Head of caudate nucleus (tissue), 42 donors: ENCODE results near the gene HGFAC.

Source experiments
- DNase-seq, 42 donors: peaks; one replicate each; pipeline versions ENCODE4 v3.0.0 to v3.0.0-alpha.2; 2020 to 2021; ENCODE audit warnings: mixed read lengths in 7 of 42
- intact Hi-C: fragments of 100-400 bp; cut with DNase I; formaldehyde crosslinking; loops from one replicate; pipeline ENCODE4 v1.15.0; 2022

HGFAC gene

DNA sequence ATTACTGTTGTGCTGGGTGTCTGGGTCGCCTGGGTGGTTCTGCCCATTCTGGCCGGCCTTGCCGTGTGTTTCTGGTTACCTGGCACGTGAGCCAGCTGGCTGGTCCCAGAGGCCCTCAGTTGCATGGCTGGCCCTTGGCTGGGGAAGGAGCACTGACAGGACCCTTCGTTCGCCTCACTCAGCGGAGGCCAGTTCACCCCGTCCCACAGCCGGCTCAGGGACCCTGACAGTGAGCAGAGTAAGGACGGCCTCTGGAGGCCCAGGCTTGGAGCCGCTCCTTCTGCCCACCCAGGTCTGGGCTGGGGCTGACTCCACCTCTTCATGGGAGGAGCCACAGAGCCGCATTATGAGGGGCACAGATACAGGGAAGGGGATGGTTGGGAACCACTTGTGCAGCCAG is 20.3 kb upstream of the HGFAC start:
- intact Hi-C loops: no loop called here
- DNase-seq: peak in 1 of 42 donors; percentile 1

DNA sequence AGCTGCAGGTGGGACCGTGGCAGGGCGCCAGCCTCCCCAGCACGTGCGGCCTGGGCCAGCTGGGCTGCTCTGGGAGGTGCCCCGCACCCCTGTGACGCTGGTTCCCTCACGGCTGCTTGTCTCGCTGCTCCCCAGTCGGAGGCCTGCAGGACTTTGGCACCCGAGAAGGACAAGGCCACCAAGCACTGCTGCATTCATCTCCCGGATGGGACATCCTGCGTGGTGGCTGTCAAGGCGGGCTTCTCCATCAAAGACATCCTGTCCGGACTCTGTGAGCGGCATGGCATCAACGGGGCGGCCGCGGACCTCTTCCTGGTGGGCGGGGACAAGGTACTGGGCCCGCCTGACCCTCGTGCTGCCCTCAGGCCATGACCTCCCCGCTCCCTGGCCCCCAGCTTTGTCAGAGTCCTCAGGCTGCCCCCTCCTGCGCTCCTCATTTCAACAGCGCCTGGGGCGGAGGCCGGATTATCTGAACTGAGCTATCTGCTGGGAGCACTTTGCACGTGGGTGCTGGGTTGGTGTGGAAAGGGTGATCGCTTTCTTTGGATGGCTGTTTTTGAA is 19.4 kb upstream of the HGFAC start:
- intact Hi-C loops: no loop called here
- peak in 11 of 42 donors; percentile 30 to 76 (median 54) for DNase-seq

DNA sequence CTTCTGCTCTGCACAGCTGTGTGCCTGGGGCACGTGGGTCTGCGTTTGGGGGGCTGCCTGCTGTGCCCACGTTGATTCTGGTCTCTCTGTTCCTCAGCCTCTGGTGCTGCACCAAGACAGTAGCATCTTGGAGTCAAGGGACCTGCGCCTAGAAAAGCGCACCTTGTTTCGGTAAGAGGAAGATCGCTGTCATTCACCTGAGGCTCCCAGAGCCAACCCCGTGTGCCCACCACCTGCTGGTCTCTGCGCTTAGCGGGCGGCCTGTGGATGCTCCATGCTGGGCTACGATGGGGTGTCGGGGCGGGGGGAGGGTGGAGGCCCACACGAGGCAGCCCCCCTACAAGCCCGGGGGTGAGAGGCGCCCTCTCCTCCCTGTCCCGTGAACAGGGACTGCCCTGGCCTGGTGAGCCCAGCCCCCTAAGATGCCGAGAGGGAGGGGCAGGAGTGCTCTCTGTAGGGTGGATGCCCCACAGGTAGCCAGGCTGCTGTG is 18.9 kb upstream of the HGFAC start:
- DNase-seq: no peak
- intact Hi-C loops: no loop called here

DNA sequence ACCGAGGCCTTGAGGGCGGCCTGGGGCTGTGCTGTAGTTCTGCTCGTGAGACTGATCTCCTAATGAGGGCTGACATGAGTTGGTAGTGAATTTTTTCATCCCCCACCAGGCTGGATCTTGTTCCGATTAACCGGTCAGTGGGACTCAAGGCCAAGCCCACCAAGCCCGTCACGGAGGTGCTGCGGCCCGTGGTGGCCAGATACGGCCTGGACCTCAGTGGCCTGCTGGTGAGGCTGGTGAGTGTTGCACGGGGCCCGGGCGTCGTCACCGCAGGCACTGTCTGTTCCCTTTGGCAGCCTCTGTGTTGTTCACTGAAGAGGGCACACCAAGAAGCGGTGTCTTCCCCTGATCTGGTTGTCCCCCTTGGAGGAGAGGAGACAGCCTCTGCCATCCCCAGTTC is 18.4 kb upstream of the HGFAC start:
- intact Hi-C loops: no loop called here
- DNase-seq: no peak

DNA sequence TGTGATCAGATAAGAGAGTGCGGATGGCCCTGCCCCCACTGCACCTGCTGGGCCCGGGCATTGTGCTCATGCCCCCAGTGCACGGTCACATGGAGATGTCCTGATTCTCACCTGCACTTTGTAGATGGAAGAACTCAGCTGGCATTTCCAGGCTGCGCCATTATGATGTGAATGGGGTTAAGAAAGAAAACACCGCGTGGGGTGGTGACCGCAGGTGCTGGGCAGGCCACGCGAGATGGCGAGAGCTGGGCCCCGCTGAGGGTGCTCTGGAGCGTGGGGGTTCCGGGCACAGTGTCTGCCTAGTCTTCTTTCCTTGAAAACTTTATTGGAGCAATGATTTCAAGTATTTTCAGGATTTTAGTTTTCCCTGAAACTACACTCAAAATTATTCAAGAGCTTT is 17.8 kb upstream of the HGFAC start:
- intact Hi-C loops: no loop called here
- DNase-seq: no peak

DNA sequence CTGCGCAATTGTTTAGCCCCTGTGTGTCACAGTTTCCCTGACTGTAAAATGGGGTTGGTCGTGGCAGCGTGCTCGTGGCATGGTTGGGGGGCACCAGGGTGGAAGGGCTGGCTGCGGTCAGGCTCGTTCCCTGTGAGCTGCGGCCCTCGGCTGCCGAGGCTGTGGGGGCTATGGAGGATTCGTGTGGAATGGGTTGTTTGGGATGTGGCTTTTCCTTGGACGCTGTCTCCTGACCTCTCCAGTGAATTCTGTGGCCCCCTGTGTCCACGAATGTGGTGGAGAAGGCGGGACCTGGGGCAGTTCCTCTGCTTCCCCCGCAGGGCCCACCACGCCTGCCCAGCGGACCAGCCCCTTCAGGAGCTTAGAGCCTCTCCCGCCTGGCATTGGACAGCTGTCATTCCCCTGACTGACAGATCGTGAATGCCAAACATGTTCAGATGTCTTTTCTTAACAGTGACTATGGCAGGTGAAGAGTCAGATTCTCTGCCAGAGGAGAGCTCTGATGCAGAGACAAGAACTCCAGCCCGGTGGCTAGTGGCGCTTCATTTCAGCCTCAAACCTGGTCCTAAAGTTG is 17.2 kb upstream of the HGFAC start:
- intact Hi-C loops: no loop called here
- DNase-seq: no peak

DNA sequence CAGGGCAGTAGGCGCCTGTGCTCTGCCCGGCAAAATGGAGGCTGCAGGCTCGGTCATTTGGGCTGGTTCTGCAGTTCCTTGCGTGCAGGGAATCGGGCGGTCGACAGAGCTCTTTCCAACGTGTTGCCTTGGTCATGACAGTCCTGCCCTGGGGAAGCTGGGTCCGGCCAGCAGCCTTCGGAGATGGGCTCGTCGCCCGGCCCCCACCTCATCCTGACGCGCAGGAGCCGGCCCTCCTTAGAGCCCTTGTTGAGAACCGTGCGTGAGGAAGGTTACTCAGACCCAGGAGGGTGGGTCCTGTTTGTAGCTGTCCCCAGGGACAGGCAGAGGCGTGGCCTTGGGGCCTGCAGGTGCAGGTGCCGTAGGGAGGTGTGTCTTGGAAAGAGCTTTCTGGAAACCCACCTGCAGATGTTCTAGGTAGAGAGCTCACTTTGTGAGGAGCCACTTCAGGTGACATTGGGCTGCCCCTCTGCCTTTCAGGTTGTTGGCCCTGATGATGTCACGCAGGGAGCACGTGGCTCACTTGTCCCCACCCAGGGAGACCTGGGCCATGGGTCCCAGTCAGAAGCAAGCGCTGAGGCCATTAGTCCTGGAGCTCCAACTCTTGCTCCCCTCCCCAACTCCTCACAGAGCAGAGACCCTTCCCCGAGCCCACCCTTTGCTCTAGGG is 15.2 kb upstream of the HGFAC start:
- no peak for DNase-seq
- intact Hi-C loops: no loop called here

DNA sequence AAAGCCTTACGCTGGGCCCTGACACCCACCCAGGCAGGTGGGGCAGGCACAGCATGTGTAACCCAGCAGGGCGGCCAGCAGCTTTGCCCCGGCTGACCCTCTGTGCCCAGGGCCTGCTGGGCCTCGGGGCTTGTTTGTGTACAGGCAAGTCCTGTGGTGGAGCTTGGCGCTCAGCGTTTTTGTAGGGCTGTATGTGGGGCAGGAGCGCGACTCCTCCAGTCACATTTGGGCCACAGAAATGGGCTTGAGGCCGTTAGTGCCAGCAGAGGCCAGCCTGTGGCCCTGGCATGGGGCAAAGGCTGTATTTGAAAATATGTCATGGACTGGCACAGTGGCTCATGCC is 14.7 kb upstream of the HGFAC start:
- DNase-seq: no peak
- intact Hi-C loops: no loop called here

DNA sequence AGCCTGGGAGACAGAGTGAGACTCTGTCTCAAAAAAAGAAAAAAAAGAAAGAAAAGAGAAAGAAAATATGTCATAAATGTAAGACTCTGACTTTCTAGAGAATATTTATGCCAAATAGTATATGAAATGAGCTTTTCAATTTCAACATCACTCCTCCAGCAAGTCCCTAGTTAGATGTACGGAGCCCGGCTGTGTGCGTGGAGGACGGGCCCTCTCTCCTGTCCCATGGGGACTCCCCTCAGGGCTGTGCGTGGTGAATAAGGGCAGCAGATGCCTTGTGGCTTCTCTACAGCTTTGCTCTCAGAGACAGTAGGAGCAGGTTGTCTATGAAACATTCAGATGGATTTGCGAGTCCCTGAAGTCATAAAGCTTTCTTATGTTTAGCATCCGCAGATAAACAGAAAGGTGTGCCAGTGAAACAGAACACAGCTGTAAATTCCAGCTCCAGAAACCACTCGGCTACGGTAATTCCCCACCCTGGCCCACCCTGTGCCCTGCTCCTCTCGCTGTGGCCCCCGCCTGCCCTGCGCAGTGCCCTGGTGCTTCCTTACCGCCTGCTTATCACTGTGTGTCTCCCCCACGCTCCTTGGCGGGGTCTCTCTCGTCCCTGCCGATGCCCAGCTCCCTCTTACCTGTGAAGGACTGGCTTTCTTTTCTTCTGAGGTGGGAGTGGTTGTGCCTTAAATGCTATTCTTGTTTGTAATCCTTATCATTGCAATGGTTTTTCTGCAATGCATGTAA is 13.9 kb upstream of the HGFAC start:
- no peak for DNase-seq
- intact Hi-C loops: no loop called here

DNA sequence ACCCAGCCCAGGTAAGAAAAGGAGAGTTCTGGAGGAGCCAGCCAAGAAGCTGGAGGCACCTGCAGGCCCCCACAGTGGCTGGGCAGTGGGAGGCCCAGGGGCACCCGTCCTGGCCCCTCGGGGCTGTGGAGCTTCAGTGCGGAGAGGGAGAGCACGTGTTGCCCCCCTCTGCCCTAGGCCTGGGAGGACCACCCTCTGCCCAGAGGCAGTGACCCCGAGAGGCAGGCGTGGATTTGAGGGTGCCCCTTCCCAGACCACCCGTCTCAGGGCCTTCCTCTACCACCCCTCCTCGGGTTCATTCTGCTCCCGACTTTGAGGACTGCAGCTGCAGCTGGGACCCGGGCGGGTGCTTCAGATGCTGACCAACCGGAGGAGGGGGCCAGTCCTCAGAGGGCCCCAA is 12.1 kb upstream of the HGFAC start:
- no peak for DNase-seq
- intact Hi-C loops: no loop called here

DNA sequence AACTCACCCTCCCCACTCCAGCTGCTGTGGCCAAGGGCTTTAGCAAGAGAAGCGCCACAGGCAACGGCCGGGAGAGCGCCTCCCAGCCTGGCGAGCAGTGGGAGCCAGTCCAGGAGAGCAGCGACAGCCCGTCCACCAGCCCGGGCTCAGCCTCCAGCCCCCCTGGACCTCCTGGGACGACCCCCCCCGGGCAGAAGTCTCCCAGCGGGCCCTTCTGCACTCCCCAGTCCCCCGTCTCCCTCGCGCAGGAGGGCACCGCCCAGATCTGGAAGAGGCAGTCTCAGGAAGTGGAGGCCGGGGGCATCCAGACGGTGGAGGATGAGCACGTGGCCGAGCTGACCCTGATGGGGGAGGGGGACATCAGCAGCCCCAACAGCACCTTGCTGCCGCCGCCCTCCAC is 11.2 kb upstream of the HGFAC start:
- intact Hi-C loops: no loop called here
- no peak for DNase-seq

DNA sequence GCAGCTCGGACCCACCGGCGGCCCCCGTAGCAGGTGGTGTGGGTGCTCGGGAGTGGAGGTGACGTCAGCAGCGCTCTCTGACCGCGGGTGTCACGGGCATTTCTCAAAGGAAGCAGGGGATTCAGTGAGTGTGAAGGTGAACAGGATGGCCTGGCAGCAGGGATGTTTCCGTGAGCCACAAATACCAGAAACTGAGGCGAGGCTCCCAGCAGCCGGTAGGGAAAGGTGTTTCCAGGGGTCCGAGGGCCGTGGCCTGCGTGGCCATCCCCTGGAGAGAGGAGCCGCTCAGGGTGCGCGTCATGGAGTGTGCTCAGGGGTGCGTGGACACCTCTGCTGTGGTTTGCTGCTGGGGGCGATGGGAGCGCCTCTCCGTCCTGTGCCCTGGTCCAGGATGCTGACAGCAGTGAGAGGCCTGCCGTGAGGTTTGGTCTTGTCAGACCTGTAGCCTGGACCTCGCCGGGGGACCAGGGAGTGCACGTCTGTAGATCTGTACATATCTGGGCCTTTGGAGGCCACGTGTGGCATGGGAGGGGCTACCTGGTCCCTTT is 10.2 kb upstream of the HGFAC start:
- intact Hi-C loops: no loop called here
- no peak for DNase-seq

DNA sequence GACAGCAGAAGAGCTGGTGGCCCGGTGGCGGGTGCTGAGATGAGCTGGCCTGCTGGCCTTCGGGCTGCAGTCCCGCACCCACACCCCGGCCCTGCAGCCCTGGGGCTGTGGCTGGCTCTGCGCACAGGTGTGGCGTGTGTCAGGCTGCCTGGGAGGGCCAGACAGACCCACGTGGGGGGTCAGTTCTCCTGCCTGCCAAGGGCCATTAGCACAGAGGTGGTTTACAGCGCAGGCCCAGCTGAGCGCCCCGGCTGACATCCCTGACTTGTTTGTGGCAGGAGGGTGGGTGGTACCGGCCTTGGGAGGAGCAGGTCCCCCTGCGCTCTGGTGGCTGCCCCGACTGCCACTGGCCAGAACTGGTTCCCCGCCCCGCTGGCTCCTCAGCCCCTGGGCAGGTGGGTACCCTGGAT is 9.4 kb upstream of the HGFAC start:
- peak in 1 of 42 donors; percentile 1 for DNase-seq
- intact Hi-C loops: no loop called here

DNA sequence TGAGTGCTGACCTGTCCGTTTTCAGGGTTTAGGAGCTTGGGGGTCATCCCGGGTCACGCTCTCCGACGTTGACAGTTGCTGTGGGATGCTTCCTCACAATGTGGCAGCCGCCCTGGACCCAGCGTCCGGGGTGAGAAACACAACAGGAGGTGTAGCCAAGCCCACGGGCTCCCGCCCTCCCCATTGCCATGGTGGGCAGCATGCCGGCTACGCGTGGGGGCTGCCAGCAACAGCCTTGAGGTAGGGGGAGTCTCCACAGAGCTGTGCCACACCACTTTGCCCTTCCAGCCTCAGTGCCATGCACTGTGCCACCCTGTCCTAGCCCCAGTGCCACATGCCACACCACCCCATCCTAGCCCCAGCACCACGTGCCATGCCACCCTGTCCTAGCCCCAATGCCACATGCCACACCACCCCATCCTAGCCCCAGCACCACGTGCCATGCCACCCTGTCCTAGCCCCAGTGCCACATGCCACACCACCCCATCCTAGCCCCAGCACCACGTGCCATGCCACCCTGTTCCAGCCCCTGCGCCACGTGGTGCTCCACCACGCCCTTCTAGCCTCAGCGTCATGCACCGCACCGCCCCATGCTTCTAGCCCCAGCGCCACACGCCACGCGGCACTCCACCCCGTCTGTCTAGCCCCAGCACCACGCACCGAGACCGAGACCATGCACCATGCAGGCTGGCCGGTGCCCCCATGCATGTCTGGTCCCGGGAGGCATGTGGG is 8.5 kb upstream of the HGFAC start:
- DNase-seq: no peak

DNA sequence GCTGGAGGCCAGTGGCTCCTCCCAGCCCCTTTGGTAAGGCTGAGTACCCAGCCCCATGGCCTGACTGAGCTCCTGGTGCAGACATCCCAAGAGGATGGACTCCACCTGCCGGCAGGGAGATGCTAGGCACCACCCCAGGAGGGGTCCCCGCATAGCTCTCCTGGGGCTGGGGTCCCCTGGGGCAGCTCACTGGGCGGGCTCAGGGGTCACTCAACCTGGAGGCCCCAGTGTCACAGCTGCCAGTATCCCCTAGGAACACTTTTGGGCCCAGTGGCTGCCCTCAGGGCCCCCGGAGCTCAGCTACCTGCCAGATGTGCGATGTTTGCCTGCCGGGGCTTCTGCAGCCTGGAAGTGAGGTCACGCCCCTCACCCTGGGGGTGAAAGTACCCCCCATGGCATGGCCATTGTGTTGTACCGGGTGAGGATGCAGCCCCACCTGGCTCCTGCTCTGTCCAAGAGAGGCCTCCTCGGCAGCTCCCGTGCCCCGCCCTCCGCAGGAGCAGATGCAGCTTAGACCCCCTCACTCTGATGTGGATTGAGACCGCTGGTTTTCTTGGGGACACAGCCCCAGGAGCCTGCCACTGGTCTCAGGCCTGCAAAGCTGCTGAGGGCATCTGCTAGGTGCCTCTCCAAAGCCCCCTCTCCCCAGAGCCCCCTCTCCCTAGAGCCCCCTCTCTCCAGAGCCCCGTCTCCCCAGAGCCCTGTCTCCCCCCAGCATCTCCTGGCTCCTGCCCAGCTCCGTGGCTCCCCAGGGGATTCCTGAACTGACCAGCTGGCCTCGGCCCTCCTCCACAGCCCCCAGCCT is 6.7 kb upstream of the HGFAC start:
- no peak for DNase-seq
- intact Hi-C loops: no loop called here

More for the DNA sequence above, 8.5 kb upstream of the HGFAC start:
- intact Hi-C loops: no loop called here

DNA sequence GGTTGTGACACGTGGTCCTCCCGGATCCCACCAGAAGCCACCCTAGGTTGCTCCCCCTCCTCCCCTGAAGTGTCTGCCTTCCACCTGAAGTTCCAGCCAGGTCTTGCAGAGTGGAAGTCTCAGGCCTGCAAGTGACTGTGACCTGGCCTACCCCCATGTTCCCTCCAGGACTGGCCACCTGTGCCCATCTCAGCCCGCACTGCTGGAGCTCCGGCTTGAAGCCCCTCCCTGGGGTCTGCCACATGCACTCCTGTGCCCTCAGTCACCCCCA is 6.1 kb upstream of the HGFAC start:
- no peak for DNase-seq
- intact Hi-C loops: no loop called here

DNA sequence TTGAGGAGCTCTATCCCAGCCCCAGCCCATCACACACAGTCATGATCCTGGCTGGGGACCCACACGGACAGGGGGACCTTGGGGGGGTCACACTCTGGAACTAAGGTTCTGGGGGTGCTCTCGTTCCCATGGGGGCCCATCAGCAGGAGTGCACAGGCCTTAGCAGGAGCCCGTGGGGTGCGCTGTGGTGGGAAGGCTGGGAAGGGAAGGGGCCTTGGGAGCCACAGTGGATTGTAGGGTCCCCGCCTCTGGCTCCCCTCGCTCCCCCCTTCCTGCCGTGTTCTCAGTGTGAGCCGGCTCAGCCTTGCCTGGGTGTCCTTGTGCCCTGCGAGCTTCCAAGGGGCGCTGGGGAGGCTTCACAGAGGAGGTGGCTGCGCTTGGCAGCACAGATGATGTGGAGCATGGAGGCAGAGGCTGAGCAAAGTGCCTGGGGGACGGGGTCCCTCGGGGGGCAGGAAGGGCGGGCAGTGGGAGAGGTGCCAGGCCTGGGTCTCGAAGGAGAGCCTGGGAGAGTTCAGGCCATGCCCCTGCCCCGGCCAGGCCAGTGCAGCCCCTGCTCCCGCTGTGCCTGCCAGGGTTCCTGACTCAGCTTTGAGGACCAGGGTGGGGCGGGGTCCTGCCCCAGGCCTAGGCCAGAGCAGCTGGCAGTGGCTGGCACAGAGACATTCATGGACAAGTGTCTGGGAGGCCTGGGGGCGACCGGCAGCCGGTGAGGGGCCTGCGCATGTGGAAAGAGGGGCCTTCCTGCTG is 5.5 kb upstream of the HGFAC start:
- no peak for DNase-seq
- intact Hi-C loops: no loop called here
